RWPE1 (cell line): ENCODE measurements around the gene FURIN.
"Not testable (repeated sequence)": the region's sequence is repeated elsewhere in the genome, so short reads cannot be mapped to it uniquely, and the experiment has no call there.

ENCODE experiments used
- CTCF ChIA-PET: fragments of 350-600 bp; sonication (Branson Sonifier 250); formaldehyde crosslinking; extraction: SDS; loops from one replicate; lab custom pipeline; 2021; lab: Yijun Ruan, JAX
- POLR2A ChIA-PET: fragments of 400-600 bp; formaldehyde crosslinking; extraction: SDS; loops from one replicate; lab custom pipeline; 2020; ENCODE audit warnings: antibody characterized with exemption; ENCODE audit not compliant: low non-redundant PET; lab: Yijun Ruan, JAX
- DNase-seq: peaks from one replicate; pipeline ENCODE4 v3.0.0; 2012; ENCODE audit warnings: low spot score
- H3K27ac ChIP-seq: fragments of 450-650 bp; 2 replicates; pipeline ENCODE4 v1.5.1; 2017
- TF ChIP-seq, protein P1 (sequence below): fragments of 450-650 bp; conservative IDR thresholded peaks from 2 replicates; pipeline ENCODE4 v1.5.1; 2017; ENCODE audit warnings: low read depth, mild to moderate bottlenecking

FURIN gene

GRCh38 chr15:90872486-90873184, 4.2 kb downstream of the FURIN start:
- H3K27ac ChIP-seq = peak overlapping the region; percentile 88
- DNase-seq = peak; percentile 81
- TF ChIP-seq, protein P1, sequence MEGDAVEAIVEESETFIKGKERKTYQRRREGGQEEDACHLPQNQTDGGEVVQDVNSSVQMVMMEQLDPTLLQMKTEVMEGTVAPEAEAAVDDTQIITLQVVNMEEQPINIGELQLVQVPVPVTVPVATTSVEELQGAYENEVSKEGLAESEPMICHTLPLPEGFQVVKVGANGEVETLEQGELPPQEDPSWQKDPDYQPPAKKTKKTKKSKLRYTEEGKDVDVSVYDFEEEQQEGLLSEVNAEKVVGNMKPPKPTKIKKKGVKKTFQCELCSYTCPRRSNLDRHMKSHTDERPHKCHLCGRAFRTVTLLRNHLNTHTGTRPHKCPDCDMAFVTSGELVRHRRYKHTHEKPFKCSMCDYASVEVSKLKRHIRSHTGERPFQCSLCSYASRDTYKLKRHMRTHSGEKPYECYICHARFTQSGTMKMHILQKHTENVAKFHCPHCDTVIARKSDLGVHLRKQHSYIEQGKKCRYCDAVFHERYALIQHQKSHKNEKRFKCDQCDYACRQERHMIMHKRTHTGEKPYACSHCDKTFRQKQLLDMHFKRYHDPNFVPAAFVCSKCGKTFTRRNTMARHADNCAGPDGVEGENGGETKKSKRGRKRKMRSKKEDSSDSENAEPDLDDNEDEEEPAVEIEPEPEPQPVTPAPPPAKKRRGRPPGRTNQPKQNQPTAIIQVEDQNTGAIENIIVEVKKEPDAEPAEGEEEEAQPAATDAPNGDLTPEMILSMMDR = no peak
- CTCF ChIA-PET = no interaction called here
- POLR2A ChIA-PET = no interaction called here

DNA sequence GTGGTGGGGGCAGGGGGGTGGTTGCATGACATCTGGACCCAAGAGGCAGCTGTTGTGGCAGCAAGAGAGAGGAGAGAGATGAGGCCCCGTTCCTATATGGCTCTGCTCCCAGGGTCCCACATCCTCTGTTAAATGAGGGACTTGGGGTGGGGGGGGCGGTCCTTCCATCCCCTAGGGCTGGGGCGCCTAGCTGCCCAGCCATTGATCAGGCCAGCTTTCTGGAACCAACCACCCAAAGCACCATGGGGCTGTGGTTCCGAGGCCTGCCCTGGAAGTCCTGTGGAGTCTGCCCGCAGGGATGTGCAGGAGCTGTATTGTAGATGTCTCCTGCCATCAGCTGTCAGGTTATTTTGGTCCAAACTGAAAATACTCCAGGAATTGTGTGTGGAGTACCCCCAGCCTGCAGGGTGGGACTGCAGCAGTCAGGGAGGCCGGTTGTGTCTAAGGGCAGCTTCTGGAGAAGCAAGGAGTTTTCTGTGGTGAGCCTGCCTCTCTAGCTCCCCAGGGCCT, 5.2 kb downstream of the FURIN start:
- CTCF ChIA-PET = interaction anchor here (1.3 to 1.4 kb wide), 2 partner anchors 12 to 226 kb away, joined by 3 to 5 read pairs; no protein-coding TSS in a partner anchor
- H3K27ac ChIP-seq = peak overlapping the region; percentile 88
- POLR2A ChIA-PET = no interaction called here
- TF ChIP-seq, protein P1 = no peak
- no peak for DNase-seq

- POLR2A ChIA-PET = no interaction called here
- H3K27ac ChIP-seq = peak overlapping the region; percentile 88
- DNase-seq = no peak
- CTCF ChIA-PET = interaction anchor here (1.3 to 1.4 kb wide), 2 partner anchors 12 to 226 kb away, joined by 3 to 5 read pairs; no protein-coding TSS in a partner anchor
- TF ChIP-seq, protein P1 = no peak
Observed at GRCh38 chr15:90873998-90874605, 5.7 kb downstream of the FURIN start.

GRCh38 chr15:90874986-90875385, 6.6 kb downstream of the FURIN start:
- POLR2A ChIA-PET, CTCF ChIA-PET, H3K27ac ChIP-seq, DNase-seq: not testable (repeated sequence)

DNA sequence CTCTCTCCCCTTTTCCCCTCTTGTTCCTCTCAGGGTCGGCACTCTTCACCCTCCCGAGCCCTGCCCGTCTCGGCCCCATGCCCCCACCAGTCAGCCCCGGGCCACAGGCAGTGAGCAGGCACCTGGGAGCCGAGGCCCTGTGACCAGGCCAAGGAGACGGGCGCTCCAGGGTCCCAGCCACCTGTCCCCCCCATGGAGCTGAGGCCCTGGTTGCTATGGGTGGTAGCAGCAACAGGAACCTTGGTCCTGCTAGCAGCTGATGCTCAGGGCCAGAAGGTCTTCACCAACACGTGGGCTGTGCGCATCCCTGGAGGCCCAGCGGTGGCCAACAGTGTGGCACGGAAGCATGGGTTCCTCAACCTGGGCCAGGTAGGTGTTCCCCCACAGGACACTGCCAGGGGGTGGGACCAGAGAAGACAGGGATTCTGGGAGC, 7.2 kb downstream of the FURIN start:
- ChIA-PET CTCF (no interaction called here), POLR2A (no interaction called here)
- TF ChIP-seq, protein P1 = no peak

GRCh38 chr15:90876046-90876445, 7.7 kb downstream of the FURIN start:
- CTCF ChIA-PET = no interaction called here

More for the DNA sequence above, 7.2 kb downstream of the FURIN start:
- no peak for DNase-seq
- H3K27ac ChIP-seq = peak overlapping the region; percentile 8; the same call in 1 of the 2 replicates

More at GRCh38 chr15:90876046-90876445, 7.7 kb downstream of the FURIN start:
- POLR2A ChIA-PET = no interaction called here
- TF ChIP-seq, protein P1 = no peak
- no peak for DNase-seq
- peak overlapping the region; percentile 8; the same call in 1 of the 2 replicates for H3K27ac ChIP-seq
